Measurements from ENCODE around the gene PROM1. TPM values are rescaled to one million over a fixed set of nuclear protein-coding genes. Genes with fewer than 3 reads are reported as not detected.

The PROM1 gene
- total and polyA plus RNA-seq, 2 of the 8 experiments (the other 6 are each of a cell fraction or from before 2014, with no cell fraction given), result 36.0 to 59.7 TPM

DNA sequence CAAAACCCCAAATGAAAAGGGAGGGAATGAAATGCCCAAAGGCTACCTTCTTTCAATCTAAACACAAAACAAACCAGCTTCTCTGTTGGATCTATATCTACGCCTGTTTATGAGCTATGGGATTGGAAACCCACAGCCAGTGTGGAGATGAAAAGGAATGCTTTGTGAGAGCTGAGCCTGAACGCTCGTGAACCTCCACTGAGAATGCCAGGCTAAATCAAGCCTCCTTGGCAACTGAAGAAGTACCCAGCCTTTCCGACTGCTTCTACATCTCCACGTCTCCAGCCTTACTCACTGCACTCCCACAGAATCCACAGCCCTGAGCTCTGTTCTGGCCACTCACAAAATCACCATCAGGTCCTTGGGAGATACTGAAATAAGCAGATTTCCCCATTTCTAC is 31.8 kb downstream of the PROM1 start (continued):
- TF ChIP-seq HDAC2 (IDR thresholded peaks at IDR 0.05; ENCODE audit: borderline replicate concordance in 1 of 2, low read depth in 2 of 2, low read length in 2 of 2) (no peak), SP2 (IDR thresholded peaks at IDR 0.05; ENCODE audit: low read length) (no peak)

Measured in H1 (cell line).